GM06990 (cell line): ENCODE measurements around the gene HMG20B.

Source experiments
- DNase-seq: peaks from one replicate; pipeline ENCODE4 v3.0.0-alpha.2; 2011; ENCODE audit not compliant: insufficient read length; ENCODE audit errors: extremely low read depth
- H3K27me3 ChIP-seq: replicated peaks from 2 replicates; pipeline ENCODE4 v1.6.0; 2011; ENCODE audit warnings: low read length; ENCODE audit not compliant: control insufficient read depth, insufficient read depth
- H3K36me3 ChIP-seq: 2 replicates; pipeline ENCODE4 v1.5.1; 2011; ENCODE audit warnings: low read length; ENCODE audit not compliant: control insufficient read depth, insufficient read depth
- H3K4me3 ChIP-seq: replicated peaks from 2 replicates; pipeline ENCODE4 v1.5.1; 2011; ENCODE audit warnings: low read depth, mild to moderate bottlenecking, control low read depth, low read length
- TF ChIP-seq, protein P1 (sequence below): IDR thresholded peaks from 2 replicates; pipeline ENCODE4 v1.5.1; 2011; ENCODE audit warnings: low read length, control low read depth, mild to moderate bottlenecking, inconsistent platforms; ENCODE audit not compliant: insufficient read depth, poor library complexity, severe bottlenecking

The HMG20B gene

DNA sequence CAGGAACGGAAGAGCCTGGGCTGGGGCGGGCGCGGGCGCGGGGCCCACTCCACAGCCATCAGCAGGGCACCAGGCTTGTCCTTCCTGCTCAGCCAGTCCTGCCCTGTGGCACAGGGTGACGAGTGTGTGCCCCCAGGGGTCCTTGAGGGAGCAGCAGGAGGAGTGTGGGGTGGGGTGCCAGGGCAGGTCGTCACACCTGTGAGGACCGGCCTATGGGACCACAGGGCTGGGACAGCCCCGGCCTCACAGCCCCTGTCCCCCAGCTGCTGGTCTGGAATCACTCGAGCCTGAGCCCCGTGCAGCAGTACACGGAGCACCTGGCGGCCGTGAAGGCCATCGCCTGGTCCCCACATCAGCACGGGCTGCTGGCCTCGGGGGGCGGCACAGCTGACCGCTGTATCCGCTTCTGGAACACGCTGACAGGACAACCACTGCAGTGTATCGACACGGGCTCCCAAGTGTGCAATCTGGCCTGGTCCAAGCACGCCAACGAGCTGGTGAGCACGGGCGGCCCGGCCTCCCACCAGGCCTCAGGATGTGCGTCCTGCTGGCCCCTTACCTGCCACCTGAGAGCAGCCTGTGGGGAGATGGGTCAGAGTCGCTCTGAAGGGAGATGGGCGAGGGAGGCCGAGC, 40.5 kb upstream of the HMG20B start:
- TF ChIP-seq, protein P1, sequence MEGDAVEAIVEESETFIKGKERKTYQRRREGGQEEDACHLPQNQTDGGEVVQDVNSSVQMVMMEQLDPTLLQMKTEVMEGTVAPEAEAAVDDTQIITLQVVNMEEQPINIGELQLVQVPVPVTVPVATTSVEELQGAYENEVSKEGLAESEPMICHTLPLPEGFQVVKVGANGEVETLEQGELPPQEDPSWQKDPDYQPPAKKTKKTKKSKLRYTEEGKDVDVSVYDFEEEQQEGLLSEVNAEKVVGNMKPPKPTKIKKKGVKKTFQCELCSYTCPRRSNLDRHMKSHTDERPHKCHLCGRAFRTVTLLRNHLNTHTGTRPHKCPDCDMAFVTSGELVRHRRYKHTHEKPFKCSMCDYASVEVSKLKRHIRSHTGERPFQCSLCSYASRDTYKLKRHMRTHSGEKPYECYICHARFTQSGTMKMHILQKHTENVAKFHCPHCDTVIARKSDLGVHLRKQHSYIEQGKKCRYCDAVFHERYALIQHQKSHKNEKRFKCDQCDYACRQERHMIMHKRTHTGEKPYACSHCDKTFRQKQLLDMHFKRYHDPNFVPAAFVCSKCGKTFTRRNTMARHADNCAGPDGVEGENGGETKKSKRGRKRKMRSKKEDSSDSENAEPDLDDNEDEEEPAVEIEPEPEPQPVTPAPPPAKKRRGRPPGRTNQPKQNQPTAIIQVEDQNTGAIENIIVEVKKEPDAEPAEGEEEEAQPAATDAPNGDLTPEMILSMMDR: no peak
- Histone ChIP-seq H3K27me3 (no peaks in the 10 kb centered on the region), H3K36me3 (peaks cover 38% of the 10 kb centered on the region), H3K4me3 (no peak overlapping the region)
- no peak for DNase-seq

DNA sequence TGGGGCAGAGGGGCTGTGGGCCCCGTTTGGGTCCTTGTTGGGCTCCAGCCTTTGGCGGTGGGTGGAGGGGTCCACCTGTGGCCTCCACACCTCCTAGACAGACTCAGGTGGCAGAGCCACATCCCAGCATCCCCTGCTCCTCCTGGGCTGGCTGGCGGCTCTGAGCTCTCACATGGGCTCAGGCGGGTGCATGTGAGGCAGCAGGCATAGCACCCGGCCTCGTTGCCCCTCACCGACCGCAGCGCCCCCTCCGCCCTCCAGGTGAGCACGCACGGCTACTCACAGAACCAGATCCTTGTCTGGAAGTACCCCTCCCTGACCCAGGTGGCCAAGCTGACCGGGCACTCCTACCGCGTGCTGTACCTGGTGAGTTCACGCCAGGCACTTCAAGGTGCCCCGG, 39.7 kb upstream of the HMG20B start:
- H3K36me3 ChIP-seq: peaks cover 34% of the 10 kb centered on the region

DNA sequence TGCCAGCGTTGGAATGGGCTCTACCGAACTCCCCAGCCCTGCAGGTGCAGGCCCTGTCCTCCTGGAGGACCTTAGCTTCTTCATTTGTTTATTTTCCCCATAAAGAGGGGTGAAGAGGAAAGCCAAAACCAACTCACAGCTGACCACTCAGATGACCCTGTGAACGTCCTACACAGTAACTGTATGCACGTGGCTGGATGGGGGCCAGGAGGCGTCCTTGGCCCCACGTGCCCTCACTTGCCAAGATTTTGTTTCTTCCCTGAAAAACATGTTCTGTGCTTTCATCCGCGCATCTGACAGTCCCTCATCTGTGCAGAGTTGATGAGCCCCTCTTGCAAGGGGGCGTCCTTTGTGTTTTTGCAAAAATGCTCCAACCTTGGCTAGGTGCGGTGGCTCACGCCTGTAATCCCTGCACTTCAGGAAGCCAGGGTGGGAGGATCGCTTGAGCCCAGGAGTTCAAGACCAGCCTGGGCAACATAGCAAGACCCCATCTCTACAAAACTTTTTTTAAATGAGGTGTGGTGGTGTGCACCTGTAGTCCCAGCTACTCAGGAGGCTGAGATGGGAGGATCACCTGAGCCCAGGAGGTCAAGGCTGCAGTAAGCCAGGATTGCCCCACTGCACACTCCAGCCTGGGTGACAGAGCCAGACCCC, 39.1 kb upstream of the HMG20B start:
- Histone ChIP-seq H3K4me3 (no peak overlapping the region), H3K27me3 (no peaks in the 10 kb centered on the region), H3K36me3 (peaks cover 32% of the 10 kb centered on the region)
- no peak for DNase-seq
- TF ChIP-seq, protein P1: no peak

More for the DNA sequence above, 39.7 kb upstream of the HMG20B start:
- no peak for DNase-seq
- H3K27me3 ChIP-seq: no peaks in the 10 kb centered on the region
- no peak overlapping the region for H3K4me3 ChIP-seq
- TF ChIP-seq, protein P1: no peak

DNA sequence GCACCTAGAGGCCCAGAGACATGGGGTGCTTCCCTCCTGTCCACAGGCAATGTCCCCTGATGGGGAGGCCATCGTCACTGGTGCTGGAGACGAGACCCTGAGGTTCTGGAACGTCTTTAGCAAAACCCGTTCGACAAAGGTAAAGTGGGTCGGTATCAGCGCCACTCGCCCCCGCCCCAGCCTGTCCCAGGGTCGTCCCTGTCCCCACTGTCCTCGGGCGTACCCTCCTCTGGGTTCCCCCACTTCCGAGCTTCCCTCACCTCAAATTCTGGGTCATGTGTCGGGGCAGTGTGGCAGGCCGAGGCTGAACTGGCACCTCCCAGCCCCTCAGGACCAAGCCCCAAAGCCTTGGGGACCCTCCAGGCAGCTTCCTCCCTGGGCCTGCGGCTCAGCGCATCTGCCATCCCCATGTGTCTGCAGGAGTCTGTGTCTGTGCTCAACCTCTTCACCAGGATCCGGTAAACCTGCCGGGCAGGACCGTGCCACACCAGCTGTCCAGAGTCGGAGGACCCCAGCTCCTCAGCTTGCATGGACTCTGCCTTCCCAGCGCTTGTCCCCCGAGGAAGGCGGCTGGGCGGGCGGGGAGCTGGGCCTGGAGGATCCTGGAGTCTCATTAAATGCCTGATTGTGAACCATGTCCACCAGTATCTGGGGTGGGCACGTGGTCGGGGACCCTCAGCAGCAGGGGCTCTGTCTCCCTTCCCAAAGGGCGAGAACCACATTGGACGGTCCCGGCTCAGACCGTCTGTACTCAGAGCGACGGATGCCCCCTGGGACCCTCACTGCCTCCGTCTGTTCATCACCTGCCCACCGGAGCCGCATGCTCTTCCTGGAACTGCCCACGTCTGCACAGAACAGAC, 38.1 kb upstream of the HMG20B start:
- TF ChIP-seq, protein P1: no peak
- H3K36me3 ChIP-seq: peaks cover 32% of the 10 kb centered on the region
- H3K27me3 ChIP-seq: no peaks in the 10 kb centered on the region
- no peak for DNase-seq
- H3K4me3 ChIP-seq: no peak overlapping the region

DNA sequence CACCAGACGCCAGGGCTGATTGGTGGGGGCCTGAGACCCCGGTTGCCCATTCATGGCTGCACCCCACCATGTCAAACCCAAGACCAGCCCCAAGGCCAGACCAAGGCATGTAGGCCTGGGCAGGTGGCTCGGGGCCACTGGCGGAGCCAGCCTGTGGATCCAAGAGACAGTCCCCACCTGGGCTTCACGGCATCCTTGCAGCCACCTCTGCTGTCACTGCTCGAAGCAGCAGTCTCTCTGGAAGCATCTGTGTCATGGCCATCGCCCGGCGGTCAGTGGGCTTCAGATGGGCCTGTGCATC, 37.6 kb upstream of the HMG20B start:
- DNase-seq: no peak
- no peaks in the 10 kb centered on the region for H3K27me3 ChIP-seq
- H3K4me3 ChIP-seq: no peak overlapping the region
- TF ChIP-seq, protein P1: no peak
- peaks cover 32% of the 10 kb centered on the region for H3K36me3 ChIP-seq
